ENCODE measurements around the gene B3GALT4. TPM values are rescaled to one million over a fixed set of nuclear protein-coding genes. Genes with fewer than 3 reads are reported as not detected.
"Not testable (repeated sequence)": the region's sequence is repeated elsewhere in the genome, so short reads cannot be mapped to it uniquely, and the experiment has no call there.

The B3GALT4 gene
- total RNA-seq, 2 experiments from 2014 or later = 25.2 to 26.5 TPM

DNA sequence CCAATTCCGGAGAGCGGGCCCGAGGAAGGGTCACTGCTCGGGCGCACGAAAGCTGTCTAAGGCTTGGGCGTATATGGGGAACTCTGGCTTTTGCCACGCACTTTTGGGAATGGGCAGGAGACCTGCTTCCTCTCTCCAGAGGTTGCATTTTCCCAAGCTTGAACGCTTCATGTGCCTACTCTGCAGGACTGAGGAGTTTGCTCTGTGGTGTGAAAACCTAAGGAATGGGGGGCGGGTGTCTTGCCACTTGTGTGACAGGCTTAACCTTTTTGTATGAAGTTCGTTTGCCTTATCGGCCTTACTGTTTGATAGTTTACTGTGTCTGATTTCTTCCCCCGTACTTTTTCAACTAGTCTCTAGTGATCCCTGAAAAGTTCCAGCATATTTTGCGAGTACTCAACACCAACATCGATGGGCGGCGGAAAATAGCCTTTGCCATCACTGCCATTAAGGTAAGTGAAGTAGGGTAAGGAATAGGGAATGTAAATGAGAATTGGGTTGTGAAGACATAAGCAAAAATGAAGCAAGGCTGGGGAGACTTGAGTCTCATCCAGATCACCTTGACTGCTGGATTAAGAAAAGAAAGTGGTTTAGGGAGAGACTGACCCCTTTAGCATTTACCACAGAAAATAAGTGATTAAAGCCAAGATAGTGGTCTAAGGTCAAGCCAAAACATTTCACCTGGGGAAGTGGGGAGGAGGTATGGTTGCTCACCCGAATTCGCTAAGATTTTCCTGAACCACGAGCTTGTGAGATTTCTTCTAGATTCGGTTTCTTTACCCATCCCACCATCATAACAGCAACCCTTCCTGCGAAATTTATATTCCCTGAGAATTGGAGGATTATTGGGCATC, 4.4 kb upstream of the B3GALT4 start:
- Mint-ChIP-seq H3K4me3 (peak overlapping the region; percentile 92), H3K4me1 (peaks cover 65% of the 10 kb centered on the region), H3K9me3 (no peaks in the 10 kb centered on the region), H3K27me3 (no peaks in the 10 kb centered on the region), H3K36me3 (ENCODE audit: low read depth) (peaks cover 84% of the 10 kb centered on the region), H3K27ac (peak overlapping the region; percentile 99)
- ChIA-PET POLR2A (interaction anchor here (0.7 to 4.2 kb wide), 32 partner anchors 9 to 1082 kb away, joined by 3 to 76 read pairs (median 6); partner anchors contain the start of genes BAK1, BRD2, CUTA and PFDN6), CTCF (interaction anchor here (1.3 to 2.2 kb wide), 7 partner anchors 17 to 301 kb away, joined by 3 to 27 read pairs (median 6); partner anchors contain the start of genes HSD17B8, PFDN6, RING1 and WDR46)
- DNase-seq = no peak

DNA sequence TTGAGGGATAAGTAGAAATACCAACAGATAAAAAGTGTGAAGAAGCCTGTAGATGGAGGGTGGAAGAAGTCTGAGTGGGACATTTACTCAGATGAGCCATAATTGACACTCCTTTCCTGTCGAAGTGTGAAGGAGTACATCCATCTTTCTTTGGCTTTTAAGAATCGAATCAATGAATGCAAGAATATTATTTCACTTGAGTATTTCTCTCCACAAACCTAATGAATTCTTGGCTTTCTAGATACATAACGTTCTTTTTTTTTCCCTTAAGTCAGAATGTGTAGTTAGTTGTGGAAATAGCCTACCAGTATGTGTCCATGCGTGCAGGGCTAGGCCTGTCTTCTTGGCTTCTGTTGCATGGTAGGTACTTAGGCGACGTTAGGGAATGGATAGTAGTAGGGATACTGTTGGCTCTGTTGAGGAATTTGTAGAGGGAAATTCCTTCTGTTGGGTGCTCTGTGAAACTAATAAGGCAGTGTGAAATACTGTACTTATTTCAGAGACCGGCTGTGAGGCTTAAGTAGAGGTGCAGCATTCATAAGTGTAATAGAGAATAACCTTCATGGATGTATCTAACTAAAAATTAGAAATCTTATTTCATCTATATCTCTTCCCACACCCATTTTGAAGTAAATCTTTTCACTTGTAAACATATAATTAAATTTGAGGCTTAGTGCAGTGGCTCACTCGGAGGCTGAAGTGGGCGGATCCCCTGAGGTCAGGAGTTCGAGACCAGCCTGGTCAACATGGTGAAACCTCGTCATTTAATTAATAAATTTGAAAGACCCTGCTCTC, 3.6 kb upstream of the B3GALT4 start:
- peak overlapping the region; percentile 92 for H3K4me3 Mint-ChIP-seq
- H3K36me3 Mint-ChIP-seq (ENCODE audit: low read depth) = peaks cover 84% of the 10 kb centered on the region
- peaks cover 69% of the 10 kb centered on the region for H3K4me1 Mint-ChIP-seq
- POLR2A ChIA-PET = interaction anchor here (0.6 to 4.2 kb wide), 13 partner anchors 8 to 429 kb away, joined by 3 to 76 read pairs (median 14); partner anchors contain the start of genes BAK1, CUTA, PFDN6 and PSMB8
- H3K27ac Mint-ChIP-seq = peak overlapping the region; percentile 99
- CTCF ChIA-PET = interaction anchor here (1.9 kb wide), 1 partner anchor 26 kb away, joined by 10 read pairs; no protein-coding TSS in a partner anchor
- H3K27me3 Mint-ChIP-seq = no peaks in the 10 kb centered on the region
- no peak for DNase-seq
- H3K9me3 Mint-ChIP-seq = no peaks in the 10 kb centered on the region

- POLR2A ChIA-PET = interaction anchor here (0.6 to 2.0 kb wide), 5 partner anchors 13 to 302 kb away, joined by 3 to 7 read pairs (median 3); partner anchors contain the start of genes CUTA, PFDN6 and WDR46
- peak overlapping the region; percentile 99 for H3K27ac Mint-ChIP-seq
- H3K4me1 Mint-ChIP-seq = peaks cover 73% of the 10 kb centered on the region
- H3K36me3 Mint-ChIP-seq (ENCODE audit: low read depth) = peaks cover 83% of the 10 kb centered on the region
- H3K9me3 Mint-ChIP-seq = no peaks in the 10 kb centered on the region
- no peaks in the 10 kb centered on the region for H3K27me3 Mint-ChIP-seq
- H3K4me3 Mint-ChIP-seq = peak overlapping the region; percentile 92
- CTCF ChIA-PET = interaction anchor here (1.8 kb wide), 1 partner anchor 25 kb away, joined by 5 read pairs; the partner anchor contains the start of gene RGL2
- no peak for DNase-seq
These were observed 2.7 kb upstream of the B3GALT4 start for GRCh38 chr6:33273924-33274902.

DNA sequence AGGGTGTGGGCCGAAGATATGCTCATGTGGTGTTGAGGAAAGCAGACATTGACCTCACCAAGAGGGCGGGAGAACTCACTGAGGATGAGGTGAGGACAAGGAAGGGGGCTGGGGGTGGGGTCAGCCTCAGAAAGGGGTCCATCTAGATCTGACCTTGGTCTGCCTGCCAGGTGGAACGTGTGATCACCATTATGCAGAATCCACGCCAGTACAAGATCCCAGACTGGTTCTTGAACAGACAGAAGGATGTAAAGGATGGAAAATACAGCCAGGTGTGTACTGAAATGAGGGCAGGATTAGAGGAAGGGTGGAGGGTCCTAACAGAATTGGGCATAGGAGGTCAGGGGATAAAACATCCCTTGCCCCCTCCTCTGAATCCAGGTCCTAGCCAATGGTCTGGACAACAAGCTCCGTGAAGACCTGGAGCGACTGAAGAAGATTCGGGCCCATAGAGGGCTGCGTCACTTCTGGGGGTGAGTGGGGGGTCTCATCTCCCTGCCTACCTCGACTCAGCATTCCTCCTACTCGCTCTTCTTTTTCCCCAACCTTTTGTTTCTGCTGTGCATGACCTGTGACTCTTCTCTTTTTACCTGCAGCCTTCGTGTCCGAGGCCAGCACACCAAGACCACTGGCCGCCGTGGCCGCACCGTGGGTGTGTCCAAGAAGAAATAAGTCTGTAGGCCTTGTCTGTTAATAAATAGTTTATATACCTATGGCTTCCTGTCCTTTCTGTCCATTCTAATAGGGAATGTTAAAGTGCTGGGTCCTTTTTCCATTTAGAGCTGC, 935 bp upstream of the B3GALT4 start:
- not testable (repeated sequence) for H3K27me3 Mint-ChIP-seq, DNase-seq, H3K9me3 Mint-ChIP-seq
- peak overlapping the region; percentile 92 for H3K4me3 Mint-ChIP-seq
- ChIA-PET POLR2A (interaction anchor here (0.6 to 7.2 kb wide), 13 partner anchors 11 to 435 kb away, joined by 3 to 234 read pairs (median 6); partner anchors contain the start of genes PFDN6, RGL2, RING1 and TAPBP), CTCF (interaction anchor here (0.6 to 2.7 kb wide), 7 partner anchors 23 to 248 kb away, joined by 3 to 21 read pairs (median 3); partner anchors contain the start of gene RGL2)
- peak overlapping the region; percentile 98 for H3K27ac Mint-ChIP-seq
- peaks cover 85% of the 10 kb centered on the region for H3K36me3 Mint-ChIP-seq (ENCODE audit: low read depth)
- peaks cover 67% of the 10 kb centered on the region for H3K4me1 Mint-ChIP-seq

DNA sequence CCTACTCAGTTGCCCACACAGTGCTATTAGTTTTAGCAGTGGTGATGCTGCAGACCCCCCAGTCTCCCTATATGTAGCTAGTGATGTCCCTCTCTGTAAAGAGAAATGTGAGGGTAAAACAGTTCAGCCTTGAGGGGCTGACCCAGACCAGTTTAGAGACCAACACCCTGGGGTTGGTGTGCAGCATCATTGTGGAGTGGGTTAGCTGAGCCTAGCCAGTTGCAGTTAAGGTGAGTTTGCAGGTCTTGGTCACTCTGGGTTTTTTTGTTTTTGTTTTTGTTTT, 401 bp upstream of the B3GALT4 start:
- H3K27me3 Mint-ChIP-seq = no peaks in the 10 kb centered on the region
- H3K4me3 Mint-ChIP-seq = peak overlapping the region; percentile 92
- no peaks in the 10 kb centered on the region for H3K9me3 Mint-ChIP-seq
- H3K27ac Mint-ChIP-seq = peak overlapping the region; percentile 98
- POLR2A ChIA-PET = interaction anchor here (0.6 to 7.2 kb wide), 12 partner anchors 13 to 435 kb away, joined by 3 to 234 read pairs (median 9); partner anchors contain the start of genes PFDN6, RGL2, RING1 and TAPBP
- no peak for DNase-seq
- CTCF ChIA-PET = interaction anchor here (0.6 to 2.7 kb wide), 13 partner anchors 13 to 247 kb away, joined by 3 to 21 read pairs (median 5); partner anchors contain the start of genes PFDN6, RGL2, WDR46 and ZBTB22
- H3K4me1 Mint-ChIP-seq = peaks cover 70% of the 10 kb centered on the region
- H3K36me3 Mint-ChIP-seq (ENCODE audit: low read depth) = peaks cover 88% of the 10 kb centered on the region

- H3K36me3 Mint-ChIP-seq (ENCODE audit: low read depth) = peaks cover 84% of the 10 kb centered on the region
- H3K4me1 Mint-ChIP-seq = peaks cover 65% of the 10 kb centered on the region
- POLR2A ChIA-PET = interaction anchor here (0.8 to 7.2 kb wide), 15 partner anchors 11 to 433 kb away, joined by 3 to 234 read pairs (median 9); partner anchors contain the start of genes PFDN6, RGL2, RING1 and TAPBP
- H3K27ac Mint-ChIP-seq = peak overlapping the region; percentile 98
- peak overlapping the region; percentile 92 for H3K4me3 Mint-ChIP-seq
- CTCF ChIA-PET = interaction anchor here (0.7 to 2.7 kb wide), 16 partner anchors 12 to 148 kb away, joined by 3 to 21 read pairs (median 5); partner anchors contain the start of genes PFDN6, RGL2, WDR46 and ZBTB22
- H3K9me3 Mint-ChIP-seq = no peaks in the 10 kb centered on the region
- peak; percentile 44 for DNase-seq
- H3K27me3 Mint-ChIP-seq = no peaks in the 10 kb centered on the region
These were observed 904 bp downstream of the B3GALT4 start for GRCh38 chr6:33277663-33278391.

- Mint-ChIP-seq H3K9me3 (no peaks in the 10 kb centered on the region), H3K4me3 (peak overlapping the region; percentile 92), H3K27ac (peak overlapping the region; percentile 98), H3K27me3 (no peaks in the 10 kb centered on the region), H3K4me1 (peaks cover 59% of the 10 kb centered on the region), H3K36me3 (ENCODE audit: low read depth) (peaks cover 81% of the 10 kb centered on the region)
- POLR2A ChIA-PET = interaction anchor here (2.2 to 7.2 kb wide), 7 partner anchors 15 to 112 kb away, joined by 6 to 234 read pairs (median 12); partner anchors contain the start of genes PFDN6, RGL2, TAPBP and WDR46
- no peak for DNase-seq
- CTCF ChIA-PET = interaction anchor here (0.9 to 2.4 kb wide), 4 partner anchors 11 to 148 kb away, joined by 4 to 20 read pairs (median 13); partner anchors contain the start of genes PFDN6, WDR46 and ZBTB22
These were observed 1.4 kb downstream of the B3GALT4 start for GRCh38 chr6:33278392-33278741.

GRCh38 chr6:33278810-33279209, 1.9 kb downstream of the B3GALT4 start:
- Mint-ChIP-seq H3K4me3 (peak overlapping the region; percentile 92), H3K4me1 (peaks cover 55% of the 10 kb centered on the region), H3K36me3 (ENCODE audit: low read depth) (peaks cover 77% of the 10 kb centered on the region), H3K9me3 (no peaks in the 10 kb centered on the region), H3K27ac (peak overlapping the region; percentile 98), H3K27me3 (no peaks in the 10 kb centered on the region)
- POLR2A ChIA-PET = interaction anchor here (2.4 to 7.2 kb wide), 6 partner anchors 14 to 66 kb away, joined by 9 to 234 read pairs (median 20); partner anchors contain the start of genes PFDN6, RGL2, TAPBP and WDR46
- CTCF ChIA-PET = interaction anchor here (0.6 to 2.4 kb wide), 4 partner anchors 11 to 147 kb away, joined by 3 to 20 read pairs (median 12); partner anchors contain the start of genes PFDN6 and WDR46
- DNase-seq = no peak

GRCh38 chr6:33279257-33279695, 2.4 kb downstream of the B3GALT4 start:
- ChIA-PET CTCF (interaction anchor here (0.6 kb wide), 1 partner anchor 53 kb away, joined by 3 read pairs; no protein-coding TSS in a partner anchor), POLR2A (interaction anchor here (1.6 to 7.2 kb wide), 6 partner anchors 7 to 65 kb away, joined by 4 to 234 read pairs (median 16); partner anchors contain the start of genes PFDN6, RGL2, RPS18 and VPS52)
- DNase-seq = no peak
- no peaks in the 10 kb centered on the region for H3K27me3 Mint-ChIP-seq
- peak overlapping the region; percentile 49 for H3K27ac Mint-ChIP-seq
- H3K4me3 Mint-ChIP-seq = no peak overlapping the region
- no peaks in the 10 kb centered on the region for H3K9me3 Mint-ChIP-seq
- peaks cover 52% of the 10 kb centered on the region for H3K4me1 Mint-ChIP-seq
- peaks cover 75% of the 10 kb centered on the region for H3K36me3 Mint-ChIP-seq (ENCODE audit: low read depth)

- peak overlapping the region; percentile 21 for H3K27ac Mint-ChIP-seq
- CTCF ChIA-PET = interaction anchor here (0.7 kb wide), 1 partner anchor 174 kb away, joined by 3 read pairs; no protein-coding TSS in a partner anchor
These were observed 3.1 kb downstream of the B3GALT4 start for GRCh38 chr6:33279971-33280511.

More at GRCh38 chr6:33279971-33280511, 3.1 kb downstream of the B3GALT4 start:
- H3K27me3 Mint-ChIP-seq = no peaks in the 10 kb centered on the region
- DNase-seq = no peak
- POLR2A ChIA-PET = interaction anchor here (1.6 to 7.2 kb wide), 4 partner anchors 8 to 65 kb away, joined by 4 to 234 read pairs (median 16); partner anchors contain the start of genes PFDN6, RGL2, RPS18 and VPS52
- H3K4me1 Mint-ChIP-seq = peaks cover 44% of the 10 kb centered on the region
- no peaks in the 10 kb centered on the region for H3K9me3 Mint-ChIP-seq
- no peak overlapping the region for H3K4me3 Mint-ChIP-seq
- peaks cover 69% of the 10 kb centered on the region for H3K36me3 Mint-ChIP-seq (ENCODE audit: low read depth)
